Psoas muscle (tissue), 8 donors: ENCODE results near the gene NUP133. TPM values are rescaled to one million over a fixed set of nuclear protein-coding genes. Genes with fewer than 3 reads are reported as not detected.
A peak's percentile ranks its signal among the peaks of the same experiment; 100 is the strongest.

Source experiments
- ATAC-seq, 4 donors: fragments of 200-7000 bp; cut with Tn5 transposase; one replicate each; pipeline ENCODE4 v1.9.1; 2020; ENCODE audit warnings: moderate library complexity in 3 of 4, mild to moderate bottlenecking in 2 of 4
- DNase-seq, 2 donors: peaks; one replicate each; pipeline ENCODE4 v3.0.0-alpha.2; 2020
- H3K27ac ChIP-seq: fragments of 200-600 bp; one replicate; pipeline ENCODE4 v1.8.0; 2022
- H3K27me3 ChIP-seq, 3 donors: fragments of 200-600 bp in 1 of 3; one replicate each; pipeline versions ENCODE4 v1.6.1 to v1.8.0; 2013 to 2022; ENCODE audit warnings: low read length in 2 of 3, mild to moderate bottlenecking in 2 of 3, moderate library complexity in 1 of 3; ENCODE audit not compliant: insufficient read depth in 3 of 3
- H3K36me3 ChIP-seq, 2 donors: fragments of 200-600 bp in 1 of 2; one replicate each; pipeline versions ENCODE4 v1.6.1 to v1.8.0; 2013 to 2022; ENCODE audit warnings: low read depth in 1 of 2, mild to moderate bottlenecking in 1 of 2, moderate library complexity in 1 of 2; ENCODE audit not compliant: insufficient read depth in 1 of 2
- H3K4me1 ChIP-seq: fragments of 200-600 bp; one replicate; pipeline ENCODE4 v1.8.0; 2022
- H3K4me3 ChIP-seq: fragments of 200-600 bp; one replicate; pipeline ENCODE4 v1.8.0; 2022; ENCODE audit warnings: mild to moderate bottlenecking
- H3K9me3 ChIP-seq: fragments of 200-600 bp; one replicate; pipeline ENCODE4 v1.8.0; 2022
- WGBS, 3 donors: extraction: QIAGEN DNeasy Blood & Tissue Kit; methylation state at CpG; one replicate each; pipeline versions ENCODE4 v1.1.6 to v1.1.7; 2013; 5-methylcytosine and 5-hydroxymethylcytosine counted together
- intact Hi-C, 2 donors: fragments of 100-400 bp; cut with DNase I; formaldehyde crosslinking; loops; one replicate each; pipeline versions ENCODE4 v1.11.0 to v1.14.2; 2022
- polyA plus RNA-seq, 3 donors: library from polyadenylated mRNA; stranded (reverse); fragments of 200-250 nt; gene quantifications; one replicate each; pipeline ENCODE4 v1.2.3, GENCODE V29; 2013
- total RNA-seq, 4 donors: library from RNA; stranded (reverse); fragmentation: NEBNext Ultra II Directional in 2 of 4; extraction: Animal tissue kit (Norgen Biotek cat#: 25700) in 2 of 4; gene quantifications; one replicate each; pipeline versions ENCODE4 v1.2.1 to v1.2.4, GENCODE V29; 2021 to 2023
- TF ChIP-seq, protein P1 (sequence below): fragments of 200-600 bp; IDR thresholded peaks from one replicate; pipeline ENCODE4 v1.8.0; 2022; ENCODE audit warnings: antibody characterized with exemption
- donor health status: healthy with polysubstance abuse.
- donor health status: DM: no; HTN: no; CAD: no; lungs with moderate emphysema.
- donor health status: Bipolar disorder and iron deficiency.
- donor health status: healthy.
- donor health status: DM: yes; HTN: yes; CAD: no.
- donor health status: DM: no; HTN: no; CAD: no.
- donor health status: DM: no; HTN: no; CAD: no.
- donor health status: DM: yes; HTN: yes; CAD: no.

The NUP133 gene
- total and polyA plus RNA-seq, 7 donors: 9.3 to 29.3 (median 24.1) TPM

DNA sequence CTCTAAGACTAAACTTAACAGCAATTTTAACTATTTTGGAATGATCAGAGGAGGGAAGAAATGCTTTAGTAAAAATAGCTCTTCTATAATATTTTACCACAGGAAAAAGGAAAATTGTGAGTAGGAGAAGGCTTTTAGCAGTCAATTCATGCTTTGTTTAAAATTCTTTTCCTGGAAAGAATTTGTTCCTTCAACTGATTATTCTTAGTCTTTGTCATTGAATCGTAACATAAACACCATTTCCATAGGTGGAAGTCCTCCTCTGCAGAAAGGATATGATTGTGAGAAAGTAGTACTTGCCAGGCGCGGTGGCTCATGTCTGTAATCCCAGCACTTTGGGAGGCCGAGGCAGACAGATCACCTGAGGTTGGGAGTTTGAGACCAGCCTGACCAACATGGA lies 62.3 kb downstream of the NUP133 start:
- H3K27me3 ChIP-seq: no peaks in the 10 kb centered on the region
- TF ChIP-seq, protein P1, sequence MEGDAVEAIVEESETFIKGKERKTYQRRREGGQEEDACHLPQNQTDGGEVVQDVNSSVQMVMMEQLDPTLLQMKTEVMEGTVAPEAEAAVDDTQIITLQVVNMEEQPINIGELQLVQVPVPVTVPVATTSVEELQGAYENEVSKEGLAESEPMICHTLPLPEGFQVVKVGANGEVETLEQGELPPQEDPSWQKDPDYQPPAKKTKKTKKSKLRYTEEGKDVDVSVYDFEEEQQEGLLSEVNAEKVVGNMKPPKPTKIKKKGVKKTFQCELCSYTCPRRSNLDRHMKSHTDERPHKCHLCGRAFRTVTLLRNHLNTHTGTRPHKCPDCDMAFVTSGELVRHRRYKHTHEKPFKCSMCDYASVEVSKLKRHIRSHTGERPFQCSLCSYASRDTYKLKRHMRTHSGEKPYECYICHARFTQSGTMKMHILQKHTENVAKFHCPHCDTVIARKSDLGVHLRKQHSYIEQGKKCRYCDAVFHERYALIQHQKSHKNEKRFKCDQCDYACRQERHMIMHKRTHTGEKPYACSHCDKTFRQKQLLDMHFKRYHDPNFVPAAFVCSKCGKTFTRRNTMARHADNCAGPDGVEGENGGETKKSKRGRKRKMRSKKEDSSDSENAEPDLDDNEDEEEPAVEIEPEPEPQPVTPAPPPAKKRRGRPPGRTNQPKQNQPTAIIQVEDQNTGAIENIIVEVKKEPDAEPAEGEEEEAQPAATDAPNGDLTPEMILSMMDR: no peak
- H3K4me1 ChIP-seq: peaks cover 19% of the 10 kb centered on the region
- DNase-seq: no peak
- peaks cover 0 to 82% of the 10 kb centered on the region in 2 donors for H3K36me3 ChIP-seq
- no peak for ATAC-seq
- H3K4me3 ChIP-seq: no peak overlapping the region
- intact Hi-C loops: no loop called here
- no peak overlapping the region for H3K27ac ChIP-seq
- 91 to 95% (median 92%) methylated on average over 4 of the region's 4 CpGs for WGBS, 3 donors
- no peaks in the 10 kb centered on the region for H3K9me3 ChIP-seq

DNA sequence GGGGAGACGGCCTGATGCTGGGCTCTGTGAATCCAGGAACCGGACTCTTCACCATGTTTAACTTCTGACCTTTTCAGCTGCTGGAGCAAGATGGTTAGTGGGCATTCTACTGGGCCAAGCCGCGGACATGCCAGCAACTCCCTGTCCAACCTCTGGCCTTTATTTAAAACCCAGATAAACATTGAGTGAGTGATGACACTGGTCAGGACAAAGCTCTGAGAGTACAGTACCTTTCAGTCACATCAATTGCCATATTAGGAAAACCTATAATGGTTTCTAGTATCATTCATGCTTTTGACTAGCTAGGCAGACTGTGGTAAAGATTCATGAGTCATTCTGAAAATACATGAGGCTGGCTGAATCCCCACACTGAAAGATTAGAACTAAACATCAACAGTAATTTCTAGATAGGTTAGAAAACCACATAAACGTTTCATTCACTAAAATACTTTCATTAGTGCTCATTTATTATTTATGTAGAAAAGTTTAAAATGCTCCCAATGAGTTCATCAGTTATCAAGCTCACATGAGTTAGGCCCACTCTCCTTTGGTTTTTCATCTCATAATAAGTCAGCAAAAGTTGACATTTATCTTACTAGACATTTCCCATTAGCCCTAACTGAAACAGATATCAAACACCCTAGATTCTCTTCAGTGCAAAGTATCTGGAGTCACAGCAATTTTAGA lies 67.1 kb downstream of the NUP133 start:
- Histone ChIP-seq H3K4me1 (peaks cover 45% of the 10 kb centered on the region), H3K9me3 (no peaks in the 10 kb centered on the region), H3K27ac (peak overlapping the region; percentile 85), H3K4me3 (no peak overlapping the region), H3K27me3 (no peaks in the 10 kb centered on the region), H3K36me3 (peaks cover 0 to 36% of the 10 kb centered on the region in 2 donors)
- peak; percentile 28 to 56 (median 47) for ATAC-seq
- TF ChIP-seq, protein P1: no peak
- no peak for DNase-seq
- intact Hi-C loops: loop anchor here in 1 of 2 donors (5.0 kb wide), 1 partner anchor 34 kb away; no protein-coding TSS in a partner anchor
- 29 to 43% (median 32%) methylated on average over 5 of the region's 5 CpGs for WGBS, 3 donors

DNA sequence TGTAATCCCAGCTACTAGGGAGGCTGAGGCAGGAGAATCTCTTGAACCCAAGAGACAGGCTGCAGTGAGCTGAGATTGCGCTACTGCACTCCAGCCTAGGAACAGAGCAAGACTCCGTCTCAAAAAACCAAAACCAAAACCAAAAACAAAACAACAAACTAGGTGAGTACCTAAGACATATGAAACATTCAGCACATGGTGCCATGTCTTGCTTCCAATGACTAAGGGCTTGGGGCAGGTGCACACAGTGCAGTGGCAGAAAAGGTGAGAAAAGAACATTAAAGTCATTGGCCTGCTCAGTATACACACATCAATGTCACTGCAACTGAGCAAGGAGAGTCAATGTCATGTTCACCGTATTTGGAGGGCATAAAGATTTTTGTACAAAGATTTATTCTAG lies 70.1 kb downstream of the NUP133 start:
- WGBS, 3 donors: 87 to 94% (median 91%) methylated on average over 3 of the region's 3 CpGs
- DNase-seq: no peak
- TF ChIP-seq, protein P1: no peak
- Histone ChIP-seq H3K27ac (peak overlapping the region; percentile 97), H3K9me3 (no peaks in the 10 kb centered on the region), H3K36me3 (peaks cover 0 to 9% of the 10 kb centered on the region in 2 donors), H3K4me3 (no peak overlapping the region), H3K27me3 (peaks cover 0 to 11% (median 0%) of the 10 kb centered on the region in 3 donors), H3K4me1 (peaks cover 57% of the 10 kb centered on the region)
- no peak for ATAC-seq
- intact Hi-C loops: loop anchor here in 1 of 2 donors (10.0 kb wide), 1 partner anchor 187 kb away; the partner anchor contains the start of genes TAF5L and URB2

DNA sequence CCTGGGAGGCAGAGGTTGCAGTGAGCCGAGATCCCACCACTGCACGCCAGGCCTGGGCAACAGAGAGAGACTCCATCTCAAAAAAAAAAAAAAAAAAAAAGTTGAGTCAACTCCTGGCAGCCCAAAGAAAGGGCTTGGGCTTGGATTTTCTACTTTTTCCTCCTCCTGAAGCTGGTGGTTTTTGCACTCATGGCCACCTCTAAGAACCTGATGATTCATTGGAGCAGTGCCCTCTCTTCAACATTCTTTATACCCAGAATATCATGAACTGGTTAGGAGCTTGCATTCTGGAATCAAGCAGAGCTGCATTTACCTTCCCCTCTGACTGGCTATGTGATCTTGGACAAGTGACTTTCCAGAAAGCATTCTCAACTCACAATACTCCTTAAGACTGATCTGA lies 70.7 kb downstream of the NUP133 start:
- TF ChIP-seq, protein P1: no peak
- no peak overlapping the region for H3K4me3 ChIP-seq
- DNase-seq: no peak
- H3K9me3 ChIP-seq: no peaks in the 10 kb centered on the region
- H3K27ac ChIP-seq: peak overlapping the region; percentile 97
- 95 to 97% (median 95%) methylated on average over 2 of the region's 2 CpGs for WGBS, 3 donors
- intact Hi-C loops: loop anchor here in 1 of 2 donors (10.0 kb wide), 1 partner anchor 187 kb away; the partner anchor contains the start of genes TAF5L and URB2
- H3K36me3 ChIP-seq: peaks cover 0 to 6% of the 10 kb centered on the region in 2 donors
- ATAC-seq: no peak
- peaks cover 0 to 12% (median 0%) of the 10 kb centered on the region in 3 donors for H3K27me3 ChIP-seq
- H3K4me1 ChIP-seq: peaks cover 55% of the 10 kb centered on the region
